K562 (cell line): ENCODE measurements around the gene SKIC2. TPM values are rescaled to one million over a fixed set of nuclear protein-coding genes. Genes with fewer than 3 reads are reported as not detected.
A peak's percentile ranks its signal among the peaks of the same experiment; 100 is the strongest.

ENCODE experiments used
- CBFB ChIP-seq: sonication (generic); formaldehyde crosslinking; IDR thresholded peaks from 2 replicates; pipeline ENCODE4 v1.4.0; 2020; ENCODE audit warnings: mild to moderate bottlenecking, missing genetic modification reagents
- CHAMP1 ChIP-seq: fragments of 450-650 bp; IDR thresholded peaks from 2 replicates; pipeline ENCODE4 v1.6.1; 2016; ENCODE audit warnings: mild to moderate bottlenecking
- CHCHD3 ChIP-seq: fragments of 250-450 bp; sonication (Bioruptor Pico); IDR thresholded peaks from 2 replicates; pipeline ENCODE4 v2.1.2; 2022; ENCODE audit warnings: mild to moderate bottlenecking
- GABPB2 ChIP-seq: fragments of 250-450 bp; sonication (Bioruptor Pico); conservative IDR thresholded peaks from 2 replicates; pipeline ENCODE4 v1.5.1; 2021; ENCODE audit warnings: mild to moderate bottlenecking
- GTF2E2 ChIP-seq: fragments of 200-800 bp; sonication (Bioruptor generic); IDR thresholded peaks from 2 replicates; pipeline ENCODE4 v1.6.1; 2016; ENCODE audit warnings: missing genetic modification characterization, missing compliant biosample characterization
- HNRNPK ChIP-seq: fragments of 200-400 bp; formaldehyde crosslinking; IDR thresholded peaks from one replicate; pipeline ENCODE4 v1.6.1; 2018; ENCODE audit warnings: mild to moderate bottlenecking, low read depth, low read length; ENCODE audit not compliant: poor library complexity, severe bottlenecking
- HOMEZ ChIP-seq: fragments of 250-450 bp; sonication (Bioruptor Pico); IDR thresholded peaks from 2 replicates; pipeline ENCODE4 v1.4.0; 2020; ENCODE audit warnings: mild to moderate bottlenecking, moderate library complexity
- MITF ChIP-seq: IDR thresholded peaks from 2 replicates; pipeline ENCODE4 v1.6.1; 2014; ENCODE audit warnings: antibody characterized with exemption
- POLR2AphosphoS2 ChIP-seq: IDR thresholded peaks from 2 replicates; pipeline ENCODE4 v1.6.1; 2012; ENCODE audit warnings: low read length, improper control_type of control experiment
- PYGO2 ChIP-seq: fragments of 450-650 bp; IDR thresholded peaks from 2 replicates; pipeline ENCODE4 v1.6.1; 2016; ENCODE audit warnings: mild to moderate bottlenecking, missing genetic modification characterization, moderate library complexity, missing compliant biosample characterization
- RBBP5 ChIP-seq: fragments of 200-600 bp; sonication (generic); IDR thresholded peaks from 2 replicates; pipeline ENCODE4 v1.6.1; 2012; ENCODE audit warnings: borderline replicate concordance, mild to moderate bottlenecking, low read length, control low read depth, inconsistent platforms; ENCODE audit not compliant: insufficient read depth, poor library complexity, severe bottlenecking
- RBM39 ChIP-seq: fragments of 200-400 bp; formaldehyde crosslinking; optimal IDR thresholded peaks from 2 replicates; pipeline ENCODE3; 2018; ENCODE audit warnings: low read depth, low read length
- USF1 ChIP-seq: sonication (generic); formaldehyde crosslinking; IDR thresholded peaks from 2 replicates; pipeline ENCODE4 v1.9.0; 2022; ENCODE audit warnings: mild to moderate bottlenecking, missing genetic modification reagents
- ZKSCAN8 ChIP-seq: fragments of 200-800 bp; sonication (Bioruptor generic); IDR thresholded peaks from 2 replicates; pipeline ENCODE4 v1.6.1; 2016; ENCODE audit warnings: missing genetic modification characterization, missing compliant biosample characterization
- ZNF282 ChIP-seq: sonication (generic); formaldehyde crosslinking; IDR thresholded peaks from 2 replicates; pipeline ENCODE4 v1.8.1; 2023; ENCODE audit warnings: missing genetic modification reagents
- ZNF584 ChIP-seq: fragments of 200-800 bp; sonication (Bioruptor generic); IDR thresholded peaks from 2 replicates; pipeline ENCODE4 v1.6.1; 2016; ENCODE audit warnings: low read depth, mild to moderate bottlenecking, missing genetic modification characterization, missing compliant biosample characterization
- ZNF740 ChIP-seq, 3 experiments: fragments of 200-800 bp in 1 of 3; sonication (Bioruptor generic) in 1 of 3; sonication (generic) in 1 of 3; formaldehyde crosslinking in 1 of 3; IDR thresholded peaks; 2 replicates each; pipeline versions ENCODE4 v1.6.1 to v1.8.0; 2016 to 2022; ENCODE audit warnings: mild to moderate bottlenecking in 2 of 3, missing compliant biosample characterization in 2 of 3, missing genetic modification characterization in 2 of 3, missing genetic modification reagents in 1 of 3
- ZNF778 ChIP-seq: fragments of 450-650 bp; formaldehyde crosslinking; IDR thresholded peaks from 2 replicates; pipeline ENCODE4 v1.4.0; 2020; ENCODE audit warnings: mild to moderate bottlenecking, moderate library complexity
- polyA plus RNA-seq, 8 experiments: library from polyadenylated mRNA; depleted of rRNA in 4 of 8; stranded (reverse) in 5 of 8; unstranded in 3 of 8; fragments of >200 nt; fragmentation: Nextera tagmentation in 2 of 8; fragmentation: Illumina TruSeq in 1 of 8; extraction: Ambion mirVana in 2 of 8; extraction: Trizol in 1 of 8; gene quantifications; 2 replicates each; pipeline versions ENCODE4 v1.2.1 to v1.2.3, GENCODE V29; 2011 to 2014; ENCODE audit warnings: inconsistent platforms in 1 of 8, missing spikeins in 1 of 8
- total RNA-seq, 7 experiments: library from RNA; depleted of rRNA in 6 of 7; stranded (reverse); fragments of >200 nt in 6 of 7; fragmentation: Illumina TruSeq in 2 of 7; extraction: Trizol in 2 of 7; gene quantifications; 2 replicates each; pipeline versions ENCODE4 v1.2.1 to v1.2.3, GENCODE V29; 2011 to 2021; ENCODE audit warnings: low replicate concordance in 1 of 7

Gene SKIC2
- total and polyA plus RNA-seq, 9 of the 15 experiments (the other 6 are each of a cell fraction or from before 2014, with no cell fraction given): 3.3 to 94.6 (median 38.8) TPM

- TF ChIP-seq CHCHD3 (CRISPR knock-in tag) (no peak), ZNF740 (CRISPR knock-in tag; IDR thresholded peaks at IDR 0.05) (no peak), ZNF740 (tag; IDR thresholded peaks at IDR 0.05) (no peak), CBFB (CRISPR knock-in tag) (no peak; the same call in 1 of the 2 replicates), MITF (no peak), USF1 (CRISPR knock-in tag) (peak; percentile 62), CHAMP1 (no peak), ZNF282 (CRISPR knock-in tag) (no peak), GTF2E2 (tag) (no peak), PYGO2 (tag) (no peak), ZNF584 (CRISPR knock-in tag) (peak; percentile 25; the same call in 1 of the 2 replicates), ZKSCAN8 (no peak; the same call in 1 of the 2 replicates), HNRNPK (no peak), HOMEZ (no peak), RBM39 (no peak), RBBP5 (no peak), GABPB2 (CRISPR knock-in tag) (no peak), ZNF778 (CRISPR knock-in tag) (no peak), POLR2AphosphoS2 (peak; percentile 90)
Measured at GRCh38 chr6:31948753-31949413, 10.1 kb upstream of the SKIC2 start (continued).
